ENCODE results near the gene SLC12A8.

Gene SLC12A8
- 0 to 0.91 (median 0.52) reads per million in 9 experiments for total RNA-seq

DNA sequence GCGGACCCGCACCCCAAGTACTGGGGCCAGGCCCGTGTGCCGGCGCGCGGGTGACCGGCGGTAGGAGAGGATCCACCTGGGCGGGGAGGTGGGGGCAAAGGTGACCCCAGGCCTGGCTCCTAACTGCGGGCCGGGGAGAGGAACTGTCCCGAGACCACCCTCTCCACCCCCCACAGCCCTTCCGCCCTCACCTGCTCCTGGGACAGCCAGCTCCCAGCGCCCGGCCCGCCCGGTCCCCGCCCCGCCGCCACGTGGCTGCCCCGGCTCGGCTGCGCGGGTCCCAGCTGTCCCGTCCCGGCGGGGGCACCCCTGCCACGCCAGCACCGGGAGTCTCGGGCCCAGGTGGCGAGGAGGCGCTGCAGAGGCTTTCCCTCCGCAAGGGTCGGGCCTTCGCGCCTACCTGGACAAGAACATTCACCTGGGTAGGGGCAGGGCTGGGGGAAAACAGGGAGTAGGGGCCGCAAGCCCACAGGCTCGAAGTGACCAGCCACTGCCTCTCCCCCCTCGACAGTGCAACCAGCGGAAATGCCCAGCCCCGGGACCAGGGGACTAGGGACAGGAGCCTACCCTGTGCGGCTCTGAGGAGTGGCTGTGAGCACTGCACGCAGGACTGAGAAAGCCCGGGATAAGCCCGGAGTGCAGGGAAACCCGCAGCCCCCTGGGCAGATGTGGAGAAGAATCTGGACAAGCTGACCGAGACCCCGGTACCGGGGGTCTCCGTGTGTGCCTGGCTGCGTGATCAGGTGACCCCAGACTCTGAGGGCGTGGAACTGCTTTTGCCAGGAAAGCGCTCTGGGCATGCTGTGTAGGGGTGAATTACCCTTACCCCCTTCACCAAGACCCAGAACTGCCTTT is at the start of gene SLC12A8:
TSS of gene SLC12A8 (minus strand) at position 240 of the 855 bp plus-strand sequence. CDS start 1,399 bp downstream, outside the sequence.
- ATAC-seq (replicated peaks) (peak; percentile 19), DNase-seq (no peak)
- peak within 1 kb of the TSS; percentile 52 to 68 for H3K4me3 Mint-ChIP-seq
- H3K4me1 Mint-ChIP-seq (ENCODE audit: low read depth in 2 of 2), result peaks cover 13 to 16% of the 10 kb centered on the region in 2 donors
- H3K9me3 Mint-ChIP-seq, result no peaks in the 10 kb centered on the region
- peak within 1 kb of the TSS in 1 of 2 donors; percentile 62 for H3K27ac Mint-ChIP-seq
- peaks cover 23 to 71% of the 10 kb centered on the region in 2 donors for H3K27me3 Mint-ChIP-seq
- no peaks in the 10 kb centered on the region for H3K36me3 Mint-ChIP-seq (ENCODE audit: insufficient read depth)

GRCh38 chr3:125262161-125262560 is 49.6 kb upstream of the SLC12A8 start:
- peaks cover 9 to 22% of the 10 kb centered on the region in 2 donors for H3K4me1 Mint-ChIP-seq (ENCODE audit: low read depth in 2 of 2)
- peaks cover 19% of the 10 kb centered on the region for H3K36me3 Mint-ChIP-seq (ENCODE audit: insufficient read depth)
- no peaks in the 10 kb centered on the region for H3K27me3 Mint-ChIP-seq
- H3K4me3 Mint-ChIP-seq, result no peak overlapping the region
- no peak overlapping the region for H3K27ac Mint-ChIP-seq
- no peaks in the 10 kb centered on the region for H3K9me3 Mint-ChIP-seq
- DNase-seq, result no peak
- no peak for ATAC-seq (replicated peaks)

GRCh38 chr3:125261031-125261430 is 48.5 kb upstream of the SLC12A8 start:
- no peak for DNase-seq
- Mint-ChIP-seq H3K36me3 (ENCODE audit: insufficient read depth) (peaks cover 22% of the 10 kb centered on the region), H3K27ac (peak overlapping the region in 1 of 2 donors; percentile 26), H3K27me3 (no peaks in the 10 kb centered on the region), H3K9me3 (no peaks in the 10 kb centered on the region), H3K4me3 (no peak overlapping the region), H3K4me1 (ENCODE audit: low read depth in 2 of 2) (peaks cover 2 to 18% of the 10 kb centered on the region in 2 donors)
- ATAC-seq (replicated peaks), result no peak

GRCh38 chr3:125260158-125260557 is 47.6 kb upstream of the SLC12A8 start:
- H3K36me3 Mint-ChIP-seq (ENCODE audit: insufficient read depth), result peaks cover 23% of the 10 kb centered on the region
- H3K27me3 Mint-ChIP-seq, result no peaks in the 10 kb centered on the region
- ATAC-seq (replicated peaks) (no peak), DNase-seq (no peak)
- H3K4me1 Mint-ChIP-seq (ENCODE audit: low read depth in 2 of 2), result peaks cover 2 to 14% of the 10 kb centered on the region in 2 donors
- H3K27ac Mint-ChIP-seq, result peak overlapping the region in 1 of 2 donors; percentile 20
- H3K9me3 Mint-ChIP-seq, result no peaks in the 10 kb centered on the region
- H3K4me3 Mint-ChIP-seq, result no peak overlapping the region

GRCh38 chr3:125257536-125257935 is 45.0 kb upstream of the SLC12A8 start:
- no peak for ATAC-seq (replicated peaks)
- Mint-ChIP-seq H3K9me3 (no peaks in the 10 kb centered on the region), H3K27me3 (no peaks in the 10 kb centered on the region), H3K36me3 (ENCODE audit: insufficient read depth) (peaks cover 22% of the 10 kb centered on the region), H3K27ac (no peak overlapping the region), H3K4me1 (ENCODE audit: low read depth in 2 of 2) (peaks cover 2 to 12% of the 10 kb centered on the region in 2 donors), H3K4me3 (no peak overlapping the region)
- DNase-seq, result no peak

- Mint-ChIP-seq H3K9me3 (no peaks in the 10 kb centered on the region), H3K4me1 (ENCODE audit: low read depth in 2 of 2) (peaks cover 2 to 12% of the 10 kb centered on the region in 2 donors), H3K27ac (no peak overlapping the region), H3K27me3 (no peaks in the 10 kb centered on the region), H3K36me3 (ENCODE audit: insufficient read depth) (peaks cover 27% of the 10 kb centered on the region), H3K4me3 (no peak overlapping the region)
- DNase-seq, result no peak
- no peak for ATAC-seq (replicated peaks)
Observed at GRCh38 chr3:125256675-125257074, 44.1 kb upstream of the SLC12A8 start.

DNA sequence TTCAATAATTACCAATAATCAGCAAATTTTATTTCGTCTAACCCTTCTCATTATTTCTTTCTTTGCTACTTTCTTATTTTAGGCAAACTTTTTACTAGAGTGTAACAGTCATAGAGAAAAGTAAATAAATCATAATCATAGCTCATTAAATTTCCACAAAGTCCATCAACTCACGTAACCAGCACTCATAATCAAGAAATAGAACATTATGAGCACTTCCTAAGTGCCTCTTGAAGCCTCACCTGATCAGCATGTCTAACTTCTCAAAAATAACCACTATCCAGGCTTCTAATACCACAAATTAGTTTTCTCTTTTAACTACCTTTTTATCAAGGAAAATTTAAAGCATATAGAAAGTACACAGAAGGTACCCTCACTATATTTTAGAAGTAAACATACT is 38.4 kb upstream of the SLC12A8 start:
- Mint-ChIP-seq H3K36me3 (ENCODE audit: insufficient read depth) (peaks cover 10% of the 10 kb centered on the region), H3K4me1 (ENCODE audit: low read depth in 2 of 2) (peaks cover 0 to 11% of the 10 kb centered on the region in 2 donors), H3K27ac (peak overlapping the region in 1 of 2 donors; percentile 9), H3K9me3 (no peaks in the 10 kb centered on the region), H3K27me3 (no peaks in the 10 kb centered on the region), H3K4me3 (no peak overlapping the region)
- ATAC-seq (replicated peaks) (no peak), DNase-seq (no peak)

DNA sequence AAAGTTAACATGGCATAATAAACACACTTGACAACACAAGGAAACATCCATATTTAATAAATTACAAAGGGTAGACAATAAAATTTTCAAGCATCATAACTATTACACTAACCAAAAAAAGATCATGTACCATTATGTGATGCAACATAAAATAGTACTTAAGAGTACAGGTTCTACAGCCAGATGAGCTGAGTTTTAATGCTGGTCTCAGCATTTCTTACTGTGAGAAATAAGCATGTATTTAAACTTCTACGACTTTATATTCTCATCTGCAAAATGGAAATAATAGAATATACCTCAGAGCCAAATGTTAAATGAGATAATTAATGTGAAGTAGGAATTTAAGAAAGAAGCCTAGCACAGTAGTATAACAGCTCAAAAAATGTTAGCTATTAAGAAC is 33.7 kb upstream of the SLC12A8 start:
- no peaks in the 10 kb centered on the region for H3K27me3 Mint-ChIP-seq
- no peak overlapping the region for H3K27ac Mint-ChIP-seq
- peaks cover 0 to 13% of the 10 kb centered on the region in 2 donors for H3K4me1 Mint-ChIP-seq (ENCODE audit: low read depth in 2 of 2)
- ATAC-seq (replicated peaks) (no peak), DNase-seq (no peak)
- peaks cover 11% of the 10 kb centered on the region for H3K36me3 Mint-ChIP-seq (ENCODE audit: insufficient read depth)
- H3K9me3 Mint-ChIP-seq, result no peaks in the 10 kb centered on the region
- H3K4me3 Mint-ChIP-seq, result no peak overlapping the region

- no peak overlapping the region for H3K4me3 Mint-ChIP-seq
- DNase-seq (no peak), ATAC-seq (replicated peaks) (no peak)
- no peaks in the 10 kb centered on the region for H3K27me3 Mint-ChIP-seq
- H3K9me3 Mint-ChIP-seq, result no peaks in the 10 kb centered on the region
- peaks cover 3 to 20% of the 10 kb centered on the region in 2 donors for H3K4me1 Mint-ChIP-seq (ENCODE audit: low read depth in 2 of 2)
- peaks cover 11% of the 10 kb centered on the region for H3K36me3 Mint-ChIP-seq (ENCODE audit: insufficient read depth)
- no peak overlapping the region for H3K27ac Mint-ChIP-seq
Observed at GRCh38 chr3:125245521-125245920, 33.0 kb upstream of the SLC12A8 start.

DNA sequence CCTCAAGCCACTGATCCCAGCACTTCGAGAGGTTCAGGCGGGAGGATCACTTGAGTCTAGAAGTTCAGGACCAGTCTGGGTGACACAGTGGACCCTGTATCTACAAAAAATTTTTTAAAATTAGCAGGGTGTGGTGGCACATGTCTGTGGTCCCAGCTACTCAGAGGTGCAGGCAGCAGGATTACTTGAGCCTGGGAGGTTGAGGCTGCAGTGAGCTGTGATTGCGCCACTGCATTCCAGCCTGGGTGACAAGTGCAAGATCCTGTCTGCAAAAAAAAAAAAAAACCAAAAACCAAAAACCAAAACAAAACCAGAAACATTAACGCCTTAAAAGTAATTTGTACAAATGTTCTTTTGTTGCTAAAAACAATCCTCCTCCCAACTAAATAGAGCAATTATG is 27.9 kb upstream of the SLC12A8 start:
- Mint-ChIP-seq H3K4me1 (ENCODE audit: low read depth in 2 of 2) (peaks cover 3 to 17% of the 10 kb centered on the region in 2 donors), H3K4me3 (no peak overlapping the region), H3K27ac (peak overlapping the region in 1 of 2 donors; percentile 49), H3K27me3 (no peaks in the 10 kb centered on the region), H3K9me3 (no peaks in the 10 kb centered on the region), H3K36me3 (ENCODE audit: insufficient read depth) (peaks cover 17% of the 10 kb centered on the region)
- no peak for DNase-seq
- ATAC-seq (replicated peaks), result peak; percentile 32

DNA sequence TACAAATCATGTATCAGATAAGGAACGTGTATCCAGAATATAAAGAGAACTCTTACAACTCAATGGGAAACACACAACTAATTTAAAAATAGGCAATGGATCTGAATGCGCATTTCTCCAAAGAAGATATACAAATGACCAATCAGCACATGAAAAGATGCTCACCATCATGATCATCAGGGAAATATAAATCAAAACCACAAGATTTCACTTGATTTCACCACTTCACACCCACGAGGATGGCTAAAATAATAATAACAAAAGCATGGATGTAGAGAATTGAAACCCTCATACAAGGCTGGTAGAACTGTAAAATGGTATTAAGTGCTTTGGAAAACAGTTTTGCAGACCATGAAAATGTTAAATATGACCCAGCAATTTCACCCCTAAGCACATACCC is 26.7 kb upstream of the SLC12A8 start:
- Mint-ChIP-seq H3K36me3 (ENCODE audit: insufficient read depth) (peaks cover 12% of the 10 kb centered on the region), H3K4me1 (ENCODE audit: low read depth in 2 of 2) (peaks cover 3 to 16% of the 10 kb centered on the region in 2 donors), H3K4me3 (no peak overlapping the region)

DNA sequence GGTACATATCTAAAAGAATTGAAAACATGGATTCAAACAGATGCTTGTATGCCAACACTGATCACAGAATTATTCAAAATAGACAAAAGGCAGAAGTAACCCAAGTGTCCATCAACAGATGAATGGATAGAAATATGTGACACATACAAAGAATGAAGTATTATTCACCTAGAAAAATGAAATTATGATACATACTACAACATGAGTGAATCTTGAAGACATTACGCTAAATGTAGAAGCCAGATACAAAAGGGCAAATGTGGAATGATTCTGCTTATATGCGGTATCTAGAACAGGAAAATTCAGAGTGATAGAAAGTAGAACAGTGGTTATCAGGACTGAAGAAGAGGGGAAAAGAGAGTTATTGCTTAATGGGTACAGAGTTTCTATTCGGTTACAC is 26.2 kb upstream of the SLC12A8 start:
- Mint-ChIP-seq H3K4me1 (ENCODE audit: low read depth in 2 of 2) (peaks cover 3 to 16% of the 10 kb centered on the region in 2 donors), H3K9me3 (no peaks in the 10 kb centered on the region), H3K27ac (peak overlapping the region in 1 of 2 donors; percentile 1), H3K4me3 (no peak overlapping the region), H3K36me3 (ENCODE audit: insufficient read depth) (peaks cover 11% of the 10 kb centered on the region), H3K27me3 (no peaks in the 10 kb centered on the region)
- no peak for ATAC-seq (replicated peaks)
- DNase-seq, result no peak

More for the DNA sequence above, 26.7 kb upstream of the SLC12A8 start:
- Mint-ChIP-seq H3K9me3 (no peaks in the 10 kb centered on the region), H3K27ac (peak overlapping the region in 1 of 2 donors; percentile 49), H3K27me3 (no peaks in the 10 kb centered on the region)
- DNase-seq, result no peak
- no peak for ATAC-seq (replicated peaks)

DNA sequence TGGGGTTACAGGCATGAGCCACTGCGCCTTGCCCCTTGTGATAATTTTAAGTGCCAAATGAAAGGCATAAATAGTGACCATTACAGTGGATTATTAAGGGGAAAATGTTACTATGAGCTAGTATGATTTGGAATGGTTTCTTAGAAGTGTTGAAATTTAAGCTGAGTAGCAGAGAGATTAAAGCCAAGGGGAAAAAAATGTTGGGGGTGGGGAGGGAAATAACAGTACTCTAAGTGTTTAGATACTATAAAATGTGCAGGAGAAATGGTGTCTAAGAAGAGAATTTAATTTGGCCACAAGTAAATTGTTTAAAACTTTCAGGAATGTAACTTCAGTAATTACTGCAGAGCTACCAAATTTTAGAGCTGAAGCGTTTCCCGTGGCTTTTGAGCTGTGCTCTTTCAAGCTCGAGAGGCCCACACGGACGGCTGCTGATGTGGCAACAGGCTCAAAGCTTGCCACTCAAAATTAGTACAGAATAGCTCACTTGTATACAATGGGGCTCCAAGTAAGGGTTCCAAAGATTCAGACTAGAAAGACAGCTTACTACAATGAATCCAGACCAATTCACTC is 23.9 kb upstream of the SLC12A8 start:
- no peak for DNase-seq
- peak overlapping the region in 1 of 2 donors; percentile 3 for H3K27ac Mint-ChIP-seq
- peaks cover 12% of the 10 kb centered on the region for H3K36me3 Mint-ChIP-seq (ENCODE audit: insufficient read depth)

DNA sequence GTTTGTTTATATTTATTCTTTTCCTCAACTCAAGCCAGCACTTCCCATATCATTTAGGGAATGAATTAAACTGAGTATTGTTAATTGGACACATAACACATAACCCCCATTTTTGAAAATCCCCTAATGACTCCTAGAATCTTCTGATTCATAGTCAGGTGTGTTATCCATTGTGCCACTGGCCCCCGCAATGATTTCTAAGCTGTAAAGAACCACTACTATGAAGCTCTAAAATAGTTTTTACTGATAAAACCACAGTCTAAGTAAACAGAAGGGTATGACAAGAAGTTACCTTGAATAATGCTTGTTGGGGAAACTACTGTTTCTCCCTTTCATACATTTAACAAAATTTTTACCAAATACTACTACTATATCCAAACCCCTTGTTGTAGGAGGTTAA is 22.3 kb upstream of the SLC12A8 start:
- H3K27ac Mint-ChIP-seq, result peak overlapping the region in 1 of 2 donors; percentile 3
- no peaks in the 10 kb centered on the region for H3K9me3 Mint-ChIP-seq
- no peak for DNase-seq
- no peak overlapping the region for H3K4me3 Mint-ChIP-seq
- no peaks in the 10 kb centered on the region for H3K27me3 Mint-ChIP-seq
- H3K36me3 Mint-ChIP-seq (ENCODE audit: insufficient read depth), result peaks cover 16% of the 10 kb centered on the region
- H3K4me1 Mint-ChIP-seq (ENCODE audit: low read depth in 2 of 2), result peaks cover 0 to 7% of the 10 kb centered on the region in 2 donors
- no peak for ATAC-seq (replicated peaks)

More for the DNA sequence above, 23.9 kb upstream of the SLC12A8 start:
- H3K4me3 Mint-ChIP-seq, result no peak overlapping the region
- H3K27me3 Mint-ChIP-seq, result no peaks in the 10 kb centered on the region
- peaks cover 3 to 15% of the 10 kb centered on the region in 2 donors for H3K4me1 Mint-ChIP-seq (ENCODE audit: low read depth in 2 of 2)
- H3K9me3 Mint-ChIP-seq, result no peaks in the 10 kb centered on the region
- ATAC-seq (replicated peaks), result no peak

All from effector memory CD8-positive, alpha-beta T cell (primary cell).